22Rv1 (cell line): Measurements from ENCODE around the gene COX7B2.

ENCODE experiments used
- H3K27ac ChIP-seq: fragments of 450-650 bp; 2 replicates; pipeline ENCODE4 v1.5.1; 2017
- CTCF ChIP-seq: fragments of 450-650 bp; IDR thresholded peaks from 2 replicates; pipeline ENCODE4 v1.5.1; 2017; ENCODE audit warnings: mild to moderate bottlenecking
- ZFX ChIP-seq: fragments of 450-650 bp; IDR thresholded peaks from 2 replicates; pipeline ENCODE4 v1.6.1; 2017; ENCODE audit warnings: antibody characterized with exemption, borderline replicate concordance

COX7B2 gene

GRCh38 chr4:46793036-46793435 is 116.0 kb downstream of the COX7B2 start:
- H3K27ac ChIP-seq = no peak overlapping the region
- TF ChIP-seq ZFX (no peak), CTCF (no peak)

- TF ChIP-seq ZFX (no peak), CTCF (no peak)
- no peak overlapping the region for H3K27ac ChIP-seq
Measured at GRCh38 chr4:46781434-46782092, 127.5 kb downstream of the COX7B2 start.

GRCh38 chr4:46765465-46765864 is 143.6 kb downstream of the COX7B2 start:
- H3K27ac ChIP-seq = no peak overlapping the region

GRCh38 chr4:46730075-46730474 is 179.0 kb downstream of the COX7B2 start:
- no peak for TF ChIP-seq CTCF
- no peak for TF ChIP-seq ZFX
- no peak overlapping the region for H3K27ac ChIP-seq

More at GRCh38 chr4:46765465-46765864, 143.6 kb downstream of the COX7B2 start:
- TF ChIP-seq ZFX = no peak
- TF ChIP-seq CTCF = no peak

- H3K27ac ChIP-seq = no peak overlapping the region
- TF ChIP-seq ZFX (no peak), CTCF (no peak)
Measured at GRCh38 chr4:46720055-46720454, 189.0 kb downstream of the COX7B2 start.

- no peak overlapping the region for H3K27ac ChIP-seq
- TF ChIP-seq CTCF (no peak), ZFX (no peak)
Measured at GRCh38 chr4:46717950-46718349, 191.1 kb downstream of the COX7B2 start.

- no peak overlapping the region for H3K27ac ChIP-seq
- TF ChIP-seq ZFX = no peak
Measured at GRCh38 chr4:46715468-46715867, 193.6 kb downstream of the COX7B2 start.

GRCh38 chr4:46698891-46699290 is 210.2 kb downstream of the COX7B2 start:
- H3K27ac ChIP-seq = no peak overlapping the region
- TF ChIP-seq CTCF = no peak
- TF ChIP-seq ZFX = no peak
